GM15510 (cell line): Measurements from ENCODE around the gene AGK.

ENCODE experiments used
- POLR2A ChIP-seq: IDR thresholded peaks from 3 replicates; pipeline ENCODE4 v1.6.1; 2011; ENCODE audit warnings: borderline replicate concordance; ENCODE audit not compliant: insufficient read length; ENCODE audit errors: extremely low read depth

AGK gene

GRCh38 chr7:141646826-141647480, 95.7 kb downstream of the AGK start:
- no peak for TF ChIP-seq POLR2A

GRCh38 chr7:141648276-141649114, 97.3 kb downstream of the AGK start:
- no peak for TF ChIP-seq POLR2A

GRCh38 chr7:141649137-141649864, 98.1 kb downstream of the AGK start:
- TF ChIP-seq POLR2A, result no peak

GRCh38 chr7:141649865-141650634, 98.8 kb downstream of the AGK start:
- no peak for TF ChIP-seq POLR2A

- no peak for TF ChIP-seq POLR2A
Measured at GRCh38 chr7:141651417-141651816, 100.2 kb downstream of the AGK start.

- TF ChIP-seq POLR2A, result no peak
Measured at GRCh38 chr7:141652691-141653090, 101.5 kb downstream of the AGK start.

GRCh38 chr7:141654551-141654950, 103.3 kb downstream of the AGK start:
- no peak for TF ChIP-seq POLR2A

- TF ChIP-seq POLR2A, result no peak
Measured at GRCh38 chr7:141659501-141659900, 108.3 kb downstream of the AGK start.

GRCh38 chr7:141660259-141660658, 109.0 kb downstream of the AGK start:
- TF ChIP-seq POLR2A, result no peak

GRCh38 chr7:141663081-141663849, 112.1 kb downstream of the AGK start:
- TF ChIP-seq POLR2A, result no peak

- no peak for TF ChIP-seq POLR2A
Measured at GRCh38 chr7:141664450-141664849, 113.2 kb downstream of the AGK start.

GRCh38 chr7:141665208-141666035, 114.2 kb downstream of the AGK start:
- TF ChIP-seq POLR2A, result no peak

- TF ChIP-seq POLR2A, result no peak
Measured at GRCh38 chr7:141666071-141666470, 114.9 kb downstream of the AGK start.
